Fibroblast of pulmonary artery (primary cell): Measurements from ENCODE around the gene SLC8A1.

Experiments
- DNase-seq: peaks from one replicate; pipeline ENCODE4 v3.0.0-alpha.2; 2010; ENCODE audit warnings: low read depth
- H3K4me3 ChIP-seq: replicated peaks from 2 replicates; pipeline ENCODE4 v1.5.1; 2011; ENCODE audit warnings: low read depth, mild to moderate bottlenecking, control low read depth, low read length, moderate library complexity
- CTCF ChIP-seq: IDR thresholded peaks from 2 replicates; pipeline ENCODE4 v1.5.1; 2011; ENCODE audit warnings: mild to moderate bottlenecking, control low read depth, low read length, inconsistent platforms; ENCODE audit errors: missing control alignments

Gene SLC8A1

GRCh38 chr2:40370007-40370395 is 81.9 kb downstream of the SLC8A1 start:
- no peak for TF ChIP-seq CTCF
- DNase-seq = peak; percentile 61
- H3K4me3 ChIP-seq = no peak overlapping the region

GRCh38 chr2:40369267-40370006 is 82.5 kb downstream of the SLC8A1 start:
- TF ChIP-seq CTCF = no peak
- H3K4me3 ChIP-seq = no peak overlapping the region
- DNase-seq = no peak

- no peak for TF ChIP-seq CTCF
- DNase-seq = peak; percentile 80
- no peak overlapping the region for H3K4me3 ChIP-seq
These were observed 84.2 kb downstream of the SLC8A1 start for GRCh38 chr2:40367652-40368051.

- no peak for TF ChIP-seq CTCF
- H3K4me3 ChIP-seq = no peak overlapping the region
- DNase-seq = no peak
These were observed 84.9 kb downstream of the SLC8A1 start for GRCh38 chr2:40367032-40367431.

- DNase-seq = peak; percentile 75
- no peak for TF ChIP-seq CTCF
These were observed 87.6 kb downstream of the SLC8A1 start for GRCh38 chr2:40364151-40364874.

GRCh38 chr2:40363631-40364030 is 88.3 kb downstream of the SLC8A1 start:
- no peak for TF ChIP-seq CTCF
- no peak overlapping the region for H3K4me3 ChIP-seq
- DNase-seq = peak; percentile 58

More at GRCh38 chr2:40364151-40364874, 87.6 kb downstream of the SLC8A1 start:
- peak overlapping the region; percentile 30 for H3K4me3 ChIP-seq

GRCh38 chr2:40363231-40363630 is 88.7 kb downstream of the SLC8A1 start:
- H3K4me3 ChIP-seq = no peak overlapping the region
- DNase-seq = no peak
- TF ChIP-seq CTCF = no peak
